GM23248 (cell line): ENCODE results near the gene PLCD3.

Experiments used
- EZH2 ChIP-seq: fragments of 200-600 bp; sonication (generic); IDR thresholded peaks from 2 replicates; pipeline ENCODE4 v1.6.1; 2018; ENCODE audit warnings: antibody characterized with exemption, mild to moderate bottlenecking; ENCODE audit not compliant: insufficient read depth, poor library complexity, severe bottlenecking
- EZH2phosphoT487 ChIP-seq: fragments of 200-600 bp; sonication (generic); IDR thresholded peaks from 2 replicates; pipeline ENCODE4 v1.6.1; 2018; ENCODE audit warnings: antibody characterized with exemption, moderate library complexity, mild to moderate bottlenecking, low read depth; ENCODE audit not compliant: insufficient read depth

DNA sequence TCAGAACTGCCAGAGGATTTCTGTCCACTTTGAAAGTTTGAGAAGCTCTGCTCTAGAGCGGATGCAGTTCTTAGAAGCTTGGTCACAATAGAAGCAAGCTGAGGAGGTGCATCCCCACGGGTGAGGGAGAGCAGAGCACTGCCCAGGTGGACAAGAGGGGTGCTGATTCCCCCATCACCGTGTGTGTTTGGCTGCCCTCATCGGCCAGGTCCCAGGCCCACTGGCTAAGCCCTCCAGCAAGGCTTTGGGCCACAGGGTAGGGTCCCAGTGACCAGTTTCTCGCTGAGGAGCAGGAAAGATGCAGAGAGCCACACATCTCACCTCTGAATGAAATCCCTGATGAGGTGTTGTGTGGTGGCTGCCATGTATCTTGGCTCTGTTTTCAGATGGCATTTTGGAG is 44.3 kb downstream of the PLCD3 start:
- TF ChIP-seq EZH2 (no peak), EZH2phosphoT487 (no peak)
